WTC11 (cell line): ENCODE data around the gene WNK1. TPM values are rescaled to one million over a fixed set of nuclear protein-coding genes. Genes with fewer than 3 reads are reported as not detected.
A peak's percentile ranks its signal among the peaks of the same experiment; 100 is the strongest.

ENCODE experiments used
- ATAC-seq: fragments of 200-7000 bp; cut with Tn5 transposase; 2 replicates; pipeline ENCODE4 v1.10.0; 2021; ENCODE audit warnings: mild to moderate bottlenecking, moderate library complexity
- CTCF ChIA-PET: fragments of 300-600 bp; sonication (Branson Sonifier 250); formaldehyde crosslinking; loops from one replicate; lab custom pipeline; 2021; ENCODE audit warnings: antibody characterized with exemption; lab: Charles Lee
- POLR2A ChIA-PET: fragments of 350-600 bp; sonication (Branson Sonifier 250); formaldehyde crosslinking; loops from one replicate; lab custom pipeline; 2021; ENCODE audit warnings: antibody characterized with exemption; lab: Charles Lee
- DNase-seq: peaks from one replicate; pipeline ENCODE4 v3.0.0; 2021; ENCODE audit warnings: low spot score
- H3K27ac Mint-ChIP-seq: 2 replicates; pipeline ENCODE4 v1.8.0; 2021; ENCODE audit warnings: mixed read lengths
- H3K27me3 Mint-ChIP-seq: 2 replicates; pipeline ENCODE4 v1.8.0; 2021; ENCODE audit warnings: low read depth, mild to moderate bottlenecking, moderate library complexity, mixed read lengths
- H3K36me3 Mint-ChIP-seq: 2 replicates; pipeline ENCODE4 v1.8.0; 2021; ENCODE audit warnings: mixed read lengths
- H3K4me1 Mint-ChIP-seq: 2 replicates; pipeline ENCODE4 v1.8.0; 2022; ENCODE audit warnings: mixed read lengths
- H3K4me3 Mint-ChIP-seq: 2 replicates; pipeline ENCODE4 v1.8.0; 2021; ENCODE audit warnings: mild to moderate bottlenecking, moderate library complexity, mixed read lengths
- H3K9me3 Mint-ChIP-seq: 2 replicates; pipeline ENCODE4 v1.8.0; 2021; ENCODE audit warnings: mixed read lengths
- CREB1 ChIP-seq: sonication (generic); formaldehyde crosslinking; IDR thresholded peaks from 2 replicates; pipeline ENCODE4 v1.8.0; 2023; ENCODE audit warnings: mild to moderate bottlenecking, missing genetic modification reagents
- CREM ChIP-seq: sonication (generic); formaldehyde crosslinking; IDR thresholded peaks from 2 replicates; pipeline ENCODE4 v1.8.1; 2022; ENCODE audit warnings: mild to moderate bottlenecking, missing genetic modification reagents, moderate library complexity
- GABPB1 ChIP-seq: sonication (generic); formaldehyde crosslinking; IDR thresholded peaks from 2 replicates; pipeline ENCODE4 v1.8.1; 2023; ENCODE audit warnings: mild to moderate bottlenecking, missing genetic modification reagents
- JUN ChIP-seq: sonication (generic); formaldehyde crosslinking; IDR thresholded peaks from 2 replicates; pipeline ENCODE4 v1.8.0; 2023; ENCODE audit warnings: mild to moderate bottlenecking, missing genetic modification reagents
- KAT7 ChIP-seq: sonication (generic); formaldehyde crosslinking; IDR thresholded peaks from 2 replicates; pipeline ENCODE4 v1.8.1; 2023; ENCODE audit warnings: missing genetic modification reagents, mild to moderate bottlenecking, borderline replicate concordance
- MYBL2 ChIP-seq: sonication (generic); formaldehyde crosslinking; IDR thresholded peaks from 2 replicates; pipeline ENCODE4 v1.8.1; 2023; ENCODE audit warnings: mild to moderate bottlenecking, moderate library complexity, missing genetic modification reagents
- NR2C2 ChIP-seq: sonication (generic); formaldehyde crosslinking; IDR thresholded peaks from 2 replicates; pipeline ENCODE4 v1.8.0; 2022; ENCODE audit warnings: mild to moderate bottlenecking, missing genetic modification reagents
- PRRX2 ChIP-seq: fragments of 250-450 bp; sonication (Bioruptor Pico); IDR thresholded peaks from 2 replicates; pipeline ENCODE4 v1.8.0; 2021; ENCODE audit warnings: mild to moderate bottlenecking
- RELA ChIP-seq: sonication (generic); formaldehyde crosslinking; IDR thresholded peaks from 2 replicates; pipeline ENCODE4 v1.8.1; 2022; ENCODE audit warnings: missing genetic modification reagents, mild to moderate bottlenecking, borderline replicate concordance
- TCF7 ChIP-seq: sonication (generic); formaldehyde crosslinking; IDR thresholded peaks from 2 replicates; pipeline ENCODE4 v1.8.0; 2022; ENCODE audit warnings: mild to moderate bottlenecking, low read depth, missing genetic modification reagents, moderate library complexity
- TEAD1 ChIP-seq: sonication (generic); formaldehyde crosslinking; IDR thresholded peaks from 2 replicates; pipeline ENCODE4 v1.8.0; 2022; ENCODE audit warnings: mild to moderate bottlenecking, missing genetic modification reagents
- ZNF121 ChIP-seq: sonication (generic); formaldehyde crosslinking; IDR thresholded peaks from 2 replicates; pipeline ENCODE4 v1.8.0; 2023; ENCODE audit warnings: missing genetic modification reagents
- total RNA-seq: library from RNA; stranded (reverse); gene quantifications from 3 replicates; pipeline ENCODE4 v1.2.3, GENCODE V29; 2021
- TF ChIP-seq, protein P1 (sequence below): sonication (generic); formaldehyde crosslinking; IDR thresholded peaks from 2 replicates; pipeline ENCODE4 v1.8.1; 2022; ENCODE audit warnings: low read depth, mild to moderate bottlenecking, moderate library complexity, missing genetic modification reagents, borderline replicate concordance
- TF ChIP-seq, protein P2 (sequence below): sonication (generic); formaldehyde crosslinking; IDR thresholded peaks from 2 replicates; pipeline ENCODE4 v1.8.0; 2022; ENCODE audit warnings: mild to moderate bottlenecking, missing genetic modification reagents
- TF ChIP-seq, protein P3 (sequence below): sonication (generic); formaldehyde crosslinking; IDR thresholded peaks from 2 replicates; pipeline ENCODE4 v1.8.1; 2022; ENCODE audit warnings: missing genetic modification reagents, borderline replicate concordance
- TF ChIP-seq, protein P4 (sequence below): sonication (generic); formaldehyde crosslinking; IDR thresholded peaks from 2 replicates; pipeline ENCODE4 v1.8.0; 2023; ENCODE audit warnings: mild to moderate bottlenecking, missing genetic modification reagents
- TF ChIP-seq, protein P5 (sequence below): sonication (generic); formaldehyde crosslinking; IDR thresholded peaks from 2 replicates; pipeline ENCODE4 v1.8.0; 2022; ENCODE audit warnings: mild to moderate bottlenecking, missing genetic modification reagents
- TF ChIP-seq, protein P6 (sequence below): sonication (generic); formaldehyde crosslinking; IDR thresholded peaks from 2 replicates; pipeline ENCODE4 v1.8.1; 2023; ENCODE audit warnings: mild to moderate bottlenecking, missing genetic modification reagents
- TF ChIP-seq, protein P7 (sequence below): sonication (generic); formaldehyde crosslinking; IDR thresholded peaks from 2 replicates; pipeline ENCODE4 v1.8.1; 2023; ENCODE audit warnings: mild to moderate bottlenecking, moderate library complexity, missing genetic modification reagents

The WNK1 gene
- total RNA-seq, 1 experiment from 2014 or later = 118 TPM

DNA sequence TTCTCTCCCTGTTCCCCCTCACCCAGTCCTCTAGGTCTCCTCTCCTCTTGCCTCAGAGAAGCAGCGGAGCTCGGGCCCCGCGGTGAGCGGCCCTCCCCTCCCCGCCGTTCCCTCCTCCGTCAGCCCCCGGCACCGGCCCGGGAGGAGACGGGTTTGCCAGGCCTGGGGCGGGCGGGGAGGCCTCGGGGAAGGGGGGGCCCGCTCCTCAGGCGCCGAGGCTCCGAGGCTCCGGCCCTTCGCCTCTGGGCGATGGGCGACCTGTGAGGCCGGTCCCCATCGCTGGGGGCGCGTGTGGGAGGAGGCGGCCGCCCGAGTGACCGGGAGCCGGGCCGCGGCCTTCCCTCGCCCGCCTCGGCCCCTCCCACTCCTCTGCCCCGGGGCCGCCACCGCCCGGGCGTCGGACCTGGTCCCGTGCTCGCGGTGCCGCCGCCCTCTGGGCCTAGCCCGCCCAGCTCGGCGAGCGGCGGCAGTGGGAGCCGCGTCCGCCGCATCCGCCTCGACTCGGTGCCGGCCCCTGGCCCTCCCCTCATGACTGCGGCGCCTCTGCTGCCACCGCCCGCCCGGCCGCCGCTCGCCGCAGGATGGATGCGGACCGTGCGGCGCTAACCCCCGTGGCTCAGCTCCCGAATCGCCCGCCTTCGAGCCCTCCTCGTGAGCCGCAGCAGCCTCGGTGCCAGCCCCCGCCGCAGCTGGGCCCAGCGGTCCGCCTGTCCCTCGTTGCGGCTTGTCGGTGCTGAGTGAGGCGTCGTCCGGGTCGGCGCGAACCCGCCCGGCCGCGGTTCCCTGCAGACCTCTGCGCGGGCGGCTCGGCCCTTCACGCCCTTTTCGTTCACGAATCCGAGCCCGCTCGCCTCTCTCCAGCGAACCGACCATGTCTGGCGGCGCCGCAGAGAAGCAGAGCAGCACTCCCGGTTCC, 574 bp downstream of the WNK1 start (continued):
- TF ChIP-seq, protein P1, sequence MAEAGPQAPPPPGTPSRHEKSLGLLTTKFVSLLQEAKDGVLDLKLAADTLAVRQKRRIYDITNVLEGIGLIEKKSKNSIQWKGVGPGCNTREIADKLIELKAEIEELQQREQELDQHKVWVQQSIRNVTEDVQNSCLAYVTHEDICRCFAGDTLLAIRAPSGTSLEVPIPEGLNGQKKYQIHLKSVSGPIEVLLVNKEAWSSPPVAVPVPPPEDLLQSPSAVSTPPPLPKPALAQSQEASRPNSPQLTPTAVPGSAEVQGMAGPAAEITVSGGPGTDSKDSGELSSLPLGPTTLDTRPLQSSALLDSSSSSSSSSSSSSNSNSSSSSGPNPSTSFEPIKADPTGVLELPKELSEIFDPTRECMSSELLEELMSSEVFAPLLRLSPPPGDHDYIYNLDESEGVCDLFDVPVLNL (CRISPR knock-in tag) = 0 out of 2 replicates have a peak, but pooled peaks have one; percentile 33
- TF ChIP-seq JUN (CRISPR knock-in tag) = peak; percentile 55; the same call in 1 of the 2 replicates
- TF ChIP-seq, protein P2, sequence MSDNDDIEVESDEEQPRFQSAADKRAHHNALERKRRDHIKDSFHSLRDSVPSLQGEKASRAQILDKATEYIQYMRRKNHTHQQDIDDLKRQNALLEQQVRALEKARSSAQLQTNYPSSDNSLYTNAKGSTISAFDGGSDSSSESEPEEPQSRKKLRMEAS (CRISPR knock-in tag) = no peak
- peak; percentile 72; the same call in 1 of the 2 replicates for TF ChIP-seq KAT7 (CRISPR knock-in tag)
- 0 out of 2 replicates have a peak, but pooled peaks have one; percentile 71 for TF ChIP-seq TEAD1 (CRISPR knock-in tag)
- no peak for TF ChIP-seq PRRX2
- TF ChIP-seq, protein P3, sequence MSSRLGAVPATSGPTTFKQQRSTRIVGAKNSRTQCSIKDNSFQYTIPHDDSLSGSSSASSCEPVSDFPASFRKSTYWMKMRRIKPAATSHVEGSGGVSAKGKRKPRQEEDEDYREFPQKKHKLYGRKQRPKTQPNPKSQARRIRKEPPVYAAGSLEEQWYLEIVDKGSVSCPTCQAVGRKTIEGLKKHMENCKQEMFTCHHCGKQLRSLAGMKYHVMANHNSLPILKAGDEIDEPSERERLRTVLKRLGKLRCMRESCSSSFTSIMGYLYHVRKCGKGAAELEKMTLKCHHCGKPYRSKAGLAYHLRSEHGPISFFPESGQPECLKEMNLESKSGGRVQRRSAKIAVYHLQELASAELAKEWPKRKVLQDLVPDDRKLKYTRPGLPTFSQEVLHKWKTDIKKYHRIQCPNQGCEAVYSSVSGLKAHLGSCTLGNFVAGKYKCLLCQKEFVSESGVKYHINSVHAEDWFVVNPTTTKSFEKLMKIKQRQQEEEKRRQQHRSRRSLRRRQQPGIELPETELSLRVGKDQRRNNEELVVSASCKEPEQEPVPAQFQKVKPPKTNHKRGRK (CRISPR knock-in tag) = no peak
- 0 out of 2 replicates have a peak, but pooled peaks have one; percentile 20 for TF ChIP-seq GABPB1 (CRISPR knock-in tag)
- 0 out of 2 replicates have a peak, but pooled peaks have one; percentile 8 for TF ChIP-seq CREM (CRISPR knock-in tag)
- TF ChIP-seq NR2C2 (CRISPR knock-in tag) = no peak
- no peak for TF ChIP-seq CREB1
- TF ChIP-seq, protein P4, sequence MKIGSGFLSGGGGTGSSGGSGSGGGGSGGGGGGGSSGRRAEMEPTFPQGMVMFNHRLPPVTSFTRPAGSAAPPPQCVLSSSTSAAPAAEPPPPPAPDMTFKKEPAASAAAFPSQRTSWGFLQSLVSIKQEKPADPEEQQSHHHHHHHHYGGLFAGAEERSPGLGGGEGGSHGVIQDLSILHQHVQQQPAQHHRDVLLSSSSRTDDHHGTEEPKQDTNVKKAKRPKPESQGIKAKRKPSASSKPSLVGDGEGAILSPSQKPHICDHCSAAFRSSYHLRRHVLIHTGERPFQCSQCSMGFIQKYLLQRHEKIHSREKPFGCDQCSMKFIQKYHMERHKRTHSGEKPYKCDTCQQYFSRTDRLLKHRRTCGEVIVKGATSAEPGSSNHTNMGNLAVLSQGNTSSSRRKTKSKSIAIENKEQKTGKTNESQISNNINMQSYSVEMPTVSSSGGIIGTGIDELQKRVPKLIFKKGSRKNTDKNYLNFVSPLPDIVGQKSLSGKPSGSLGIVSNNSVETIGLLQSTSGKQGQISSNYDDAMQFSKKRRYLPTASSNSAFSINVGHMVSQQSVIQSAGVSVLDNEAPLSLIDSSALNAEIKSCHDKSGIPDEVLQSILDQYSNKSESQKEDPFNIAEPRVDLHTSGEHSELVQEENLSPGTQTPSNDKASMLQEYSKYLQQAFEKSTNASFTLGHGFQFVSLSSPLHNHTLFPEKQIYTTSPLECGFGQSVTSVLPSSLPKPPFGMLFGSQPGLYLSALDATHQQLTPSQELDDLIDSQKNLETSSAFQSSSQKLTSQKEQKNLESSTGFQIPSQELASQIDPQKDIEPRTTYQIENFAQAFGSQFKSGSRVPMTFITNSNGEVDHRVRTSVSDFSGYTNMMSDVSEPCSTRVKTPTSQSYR (CRISPR knock-in tag) = no peak
- no peak for TF ChIP-seq MYBL2
- TF ChIP-seq, protein P5, sequence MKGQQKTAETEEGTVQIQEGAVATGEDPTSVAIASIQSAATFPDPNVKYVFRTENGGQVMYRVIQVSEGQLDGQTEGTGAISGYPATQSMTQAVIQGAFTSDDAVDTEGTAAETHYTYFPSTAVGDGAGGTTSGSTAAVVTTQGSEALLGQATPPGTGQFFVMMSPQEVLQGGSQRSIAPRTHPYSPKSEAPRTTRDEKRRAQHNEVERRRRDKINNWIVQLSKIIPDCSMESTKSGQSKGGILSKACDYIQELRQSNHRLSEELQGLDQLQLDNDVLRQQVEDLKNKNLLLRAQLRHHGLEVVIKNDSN (CRISPR knock-in tag) = no peak

DNA sequence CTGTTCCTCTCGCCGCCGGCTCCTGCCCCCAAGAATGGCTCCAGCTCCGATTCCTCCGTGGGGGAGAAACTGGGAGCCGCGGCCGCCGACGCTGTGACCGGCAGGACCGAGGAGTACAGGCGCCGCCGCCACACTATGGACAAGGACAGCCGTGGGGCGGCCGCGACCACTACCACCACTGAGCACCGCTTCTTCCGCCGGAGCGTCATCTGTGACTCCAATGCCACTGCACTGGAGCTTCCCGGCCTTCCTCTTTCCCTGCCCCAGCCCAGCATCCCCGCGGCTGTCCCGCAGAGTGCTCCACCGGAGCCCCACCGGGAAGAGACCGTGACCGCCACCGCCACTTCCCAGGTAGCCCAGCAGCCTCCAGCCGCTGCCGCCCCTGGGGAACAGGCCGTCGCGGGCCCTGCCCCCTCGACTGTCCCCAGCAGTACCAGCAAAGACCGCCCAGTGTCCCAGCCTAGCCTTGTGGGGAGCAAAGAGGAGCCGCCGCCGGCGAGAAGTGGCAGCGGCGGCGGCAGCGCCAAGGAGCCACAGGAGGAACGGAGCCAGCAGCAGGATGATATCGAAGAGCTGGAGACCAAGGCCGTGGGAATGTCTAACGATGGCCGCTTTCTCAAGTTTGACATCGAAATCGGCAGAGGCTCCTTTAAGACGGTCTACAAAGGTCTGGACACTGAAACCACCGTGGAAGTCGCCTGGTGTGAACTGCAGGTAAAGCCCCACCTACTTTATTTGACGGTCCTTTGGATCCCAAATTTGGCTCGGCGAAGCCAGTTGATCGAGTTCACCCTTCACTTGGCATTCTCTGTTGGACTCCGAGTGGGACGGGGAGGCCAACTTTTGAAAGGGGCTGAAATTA, 1.5 kb downstream of the WNK1 start:
- DNase-seq = peak; percentile 59
- Mint-ChIP-seq H3K4me1 (peaks cover 39% of the 10 kb centered on the region), H3K36me3 (no peaks in the 10 kb centered on the region; the same call in 1 of the 2 replicates), H3K9me3 (no peaks in the 10 kb centered on the region), H3K27ac (peak overlapping the region; percentile 15; the same call in 1 of the 2 replicates), H3K27me3 (no peaks in the 10 kb centered on the region), H3K4me3 (peak overlapping the region; percentile 92)
- no peak; the same call in 1 of the 2 replicates for ATAC-seq
- CTCF ChIA-PET = interaction anchor here (1.5 to 4.3 kb wide), 7 partner anchors 27 to 196 kb away, joined by 3 to 41 read pairs (median 7); partner anchors contain the start of gene RAD52
- POLR2A ChIA-PET = interaction anchor here (2.1 kb wide), 1 partner anchor 183 kb away, joined by 7 read pairs; no protein-coding TSS in a partner anchor
- TF ChIP-seq CREM (CRISPR knock-in tag) = no peak
- TF ChIP-seq RELA (CRISPR knock-in tag) = 0 out of 2 replicates have a peak, but pooled peaks have one; percentile 6
- TF ChIP-seq ZNF121 (CRISPR knock-in tag) = peak; percentile 4; the same call in 1 of the 2 replicates
- 0 out of 2 replicates have a peak, but pooled peaks have one; percentile 7 for TF ChIP-seq KAT7 (CRISPR knock-in tag)
- TF ChIP-seq, protein P6, sequence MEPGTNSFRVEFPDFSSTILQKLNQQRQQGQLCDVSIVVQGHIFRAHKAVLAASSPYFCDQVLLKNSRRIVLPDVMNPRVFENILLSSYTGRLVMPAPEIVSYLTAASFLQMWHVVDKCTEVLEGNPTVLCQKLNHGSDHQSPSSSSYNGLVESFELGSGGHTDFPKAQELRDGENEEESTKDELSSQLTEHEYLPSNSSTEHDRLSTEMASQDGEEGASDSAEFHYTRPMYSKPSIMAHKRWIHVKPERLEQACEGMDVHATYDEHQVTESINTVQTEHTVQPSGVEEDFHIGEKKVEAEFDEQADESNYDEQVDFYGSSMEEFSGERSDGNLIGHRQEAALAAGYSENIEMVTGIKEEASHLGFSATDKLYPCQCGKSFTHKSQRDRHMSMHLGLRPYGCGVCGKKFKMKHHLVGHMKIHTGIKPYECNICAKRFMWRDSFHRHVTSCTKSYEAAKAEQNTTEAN (CRISPR knock-in tag) = 0 out of 2 replicates have a peak, but pooled peaks have one; percentile 15
- TF ChIP-seq, protein P7, sequence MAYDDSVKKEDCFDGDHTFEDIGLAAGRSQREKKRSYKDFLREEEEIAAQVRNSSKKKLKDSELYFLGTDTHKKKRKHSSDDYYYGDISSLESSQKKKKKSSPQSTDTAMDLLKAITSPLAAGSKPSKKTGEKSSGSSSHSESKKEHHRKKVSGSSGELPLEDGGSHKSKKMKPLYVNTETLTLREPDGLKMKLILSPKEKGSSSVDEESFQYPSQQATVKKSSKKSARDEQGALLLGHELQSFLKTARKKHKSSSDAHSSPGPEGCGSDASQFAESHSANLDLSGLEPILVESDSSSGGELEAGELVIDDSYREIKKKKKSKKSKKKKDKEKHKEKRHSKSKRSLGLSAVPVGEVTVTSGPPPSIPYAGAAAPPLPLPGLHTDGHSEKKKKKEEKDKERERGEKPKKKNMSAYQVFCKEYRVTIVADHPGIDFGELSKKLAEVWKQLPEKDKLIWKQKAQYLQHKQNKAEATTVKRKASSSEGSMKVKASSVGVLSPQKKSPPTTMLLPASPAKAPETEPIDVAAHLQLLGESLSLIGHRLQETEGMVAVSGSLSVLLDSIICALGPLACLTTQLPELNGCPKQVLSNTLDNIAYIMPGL (CRISPR knock-in tag) = 0 out of 2 replicates have a peak, but pooled peaks have one; percentile 23
- TF ChIP-seq, protein P3 (CRISPR knock-in tag) = 0 out of 2 replicates have a peak, but pooled peaks have one; percentile 36
- TF ChIP-seq TCF7 = peak; percentile 60; the same call in 1 of the 2 replicates
